Smooth muscle cell (in vitro differentiated cells): ENCODE results near the gene LSG1. TPM values are rescaled to one million over a fixed set of nuclear protein-coding genes. Genes with fewer than 3 reads are reported as not detected.

Experiments used
- DNase-seq: peaks from one replicate; lab custom pipeline; 2025; ENCODE audit not compliant: unreplicated experiment; lab: John Stamatoyannopoulos, UW
- H2AFZ ChIP-seq: fragments of 200-600 bp; sonication (generic); 2 replicates; pipeline ENCODE4 v1.6.0; 2016; ENCODE audit warnings: antibody characterized with exemption, low read depth, mild to moderate bottlenecking
- H3F3A ChIP-seq: fragments of 200-600 bp; sonication (generic); 2 replicates; pipeline ENCODE4 v1.6.0; 2017; ENCODE audit warnings: antibody characterized with exemption, low read depth
- H3K27ac ChIP-seq: fragments of 200-600 bp; sonication (generic); 2 replicates; pipeline ENCODE4 v1.5.1; 2016; ENCODE audit warnings: low read depth, mild to moderate bottlenecking
- H3K27me3 ChIP-seq: fragments of 200-600 bp; sonication (generic); 2 replicates; pipeline ENCODE4 v1.6.1; 2016; ENCODE audit warnings: low read depth, mild to moderate bottlenecking
- H3K36me3 ChIP-seq: fragments of 200-600 bp; sonication (generic); 2 replicates; pipeline ENCODE4 v1.5.1; 2016; ENCODE audit warnings: low read depth
- H3K4me1 ChIP-seq: fragments of 200-600 bp; sonication (generic); 2 replicates; pipeline ENCODE4 v1.5.1; 2016; ENCODE audit warnings: low read depth
- H3K4me2 ChIP-seq: fragments of 200-600 bp; sonication (generic); 2 replicates; pipeline ENCODE4 v1.6.0; 2016; ENCODE audit warnings: mild to moderate bottlenecking
- H3K4me3 ChIP-seq: fragments of 200-600 bp; sonication (generic); 2 replicates; pipeline ENCODE4 v1.5.1; 2016; ENCODE audit warnings: mild to moderate bottlenecking
- H3K79me2 ChIP-seq: fragments of 200-600 bp; sonication (generic); 2 replicates; pipeline ENCODE4 v1.6.0; 2016; ENCODE audit warnings: low read depth, mild to moderate bottlenecking
- H3K9ac ChIP-seq: fragments of 200-600 bp; sonication (generic); 2 replicates; pipeline ENCODE4 v1.6.0; 2016; ENCODE audit warnings: low read depth
- H3K9me3 ChIP-seq: fragments of 200-600 bp; sonication (generic); replicated peaks from 2 replicates; pipeline ENCODE4 v1.5.1; 2016; ENCODE audit warnings: low read depth
- H4K20me1 ChIP-seq: fragments of 200-600 bp; sonication (generic); 2 replicates; pipeline ENCODE4 v1.6.0; 2016; ENCODE audit warnings: low read depth
- CTCF ChIP-seq: fragments of 200-600 bp; sonication (generic); IDR thresholded peaks from 2 replicates; pipeline ENCODE4 v1.5.1; 2017; ENCODE audit warnings: borderline replicate concordance, mild to moderate bottlenecking, antibody characterized with exemption; ENCODE audit not compliant: insufficient read depth, poor library complexity, severe bottlenecking
- WGBS: methylation state at CpG from one replicate; pipeline ENCODE4 v1.1.7; 2016; ENCODE audit warnings: low lambda C conversion rate; 5-methylcytosine and 5-hydroxymethylcytosine counted together
- polyA plus RNA-seq: library from polyadenylated mRNA; unstranded; fragments of >200 nt; fragmentation: Nextera tagmentation; extraction: Ambion mirVana; gene quantifications from 2 replicates; pipeline ENCODE4 v1.2.1, GENCODE V29; 2016
- total RNA-seq: library from RNA; depleted of rRNA; stranded (reverse); fragments of >200 nt; gene quantifications from 2 replicates; pipeline ENCODE4 v1.2.3, GENCODE V29; 2014

LSG1 gene
- total RNA-seq, result 29.0 and 29.1 TPM in 2 replicates
- 14.0 and 19.8 TPM in 2 replicates for polyA plus RNA-seq

DNA sequence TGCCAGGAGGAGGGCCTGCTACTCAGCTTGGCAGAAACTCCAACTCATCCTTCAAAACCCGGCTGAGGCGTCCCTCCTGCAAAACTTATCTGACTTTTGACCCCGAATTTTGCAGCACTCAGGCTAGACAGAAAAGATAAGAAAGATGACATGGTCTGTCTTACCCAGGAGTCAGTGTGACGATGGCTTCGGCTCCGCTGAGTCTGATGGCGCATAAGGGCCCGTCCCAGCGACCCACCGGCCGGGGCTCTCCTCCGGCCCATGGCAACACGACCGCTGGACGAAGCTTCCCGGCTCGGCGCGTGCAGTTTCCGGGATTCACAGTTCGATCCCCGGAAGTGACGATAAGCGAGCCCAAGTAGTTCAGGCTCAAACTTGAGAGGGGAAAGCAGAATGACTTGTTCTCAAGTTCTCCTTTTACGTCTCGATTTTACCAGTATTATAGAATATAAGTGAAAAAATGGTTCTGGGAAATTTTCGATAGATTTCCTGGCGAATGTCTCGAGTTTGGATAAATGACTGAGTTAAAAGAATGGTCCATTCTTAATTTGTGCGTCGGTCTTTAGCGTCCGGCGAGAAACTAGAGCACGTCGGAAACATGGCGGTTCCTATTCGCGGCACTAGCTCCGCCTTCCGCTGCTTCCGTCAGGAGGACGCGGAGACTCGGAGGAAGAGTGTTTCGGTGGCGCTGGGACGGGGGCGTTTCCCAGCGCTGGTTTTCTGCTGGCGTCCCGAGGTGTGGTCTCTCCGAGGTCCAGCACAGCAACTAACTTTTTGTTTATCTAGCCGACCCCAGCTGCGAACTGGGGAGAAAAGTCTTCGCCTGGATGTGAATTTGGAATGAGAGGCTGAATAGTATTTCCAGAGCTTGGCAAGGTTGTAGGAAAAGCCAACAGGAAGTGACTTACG lies at the start of gene LSG1:
TSS of gene LSG1 (minus strand) at position 292 of the 909 bp plus-strand sequence. CDS start at position 263, 29 bp downstream.
- peaks cover 33% of the 10 kb centered on the region for H3K79me2 ChIP-seq
- H3K27me3 ChIP-seq, result no peaks in the 10 kb centered on the region
- H3K4me1 ChIP-seq, result peaks cover 17% of the 10 kb centered on the region
- H3K4me3 ChIP-seq, result peak within 1 kb of the TSS; percentile 88
- no peaks in the 10 kb centered on the region for H3K9me3 ChIP-seq
- peak; percentile 43 for DNase-seq
- H3K36me3 ChIP-seq, result no peaks in the 10 kb centered on the region
- no peaks in the 10 kb centered on the region for H3F3A ChIP-seq
- H3K9ac ChIP-seq, result peak within 1 kb of the TSS; percentile 98
- H4K20me1 ChIP-seq, result peaks cover 7% of the 10 kb centered on the region
- peak within 1 kb of the TSS; percentile 94 for H3K27ac ChIP-seq
- H2AFZ ChIP-seq, result peak within 1 kb of the TSS; percentile 90
- peak within 1 kb of the TSS; percentile 95 for H3K4me2 ChIP-seq
- no peak for TF ChIP-seq CTCF
- under 1% methylated on average over 57 of the region's 57 CpGs for WGBS

DNA sequence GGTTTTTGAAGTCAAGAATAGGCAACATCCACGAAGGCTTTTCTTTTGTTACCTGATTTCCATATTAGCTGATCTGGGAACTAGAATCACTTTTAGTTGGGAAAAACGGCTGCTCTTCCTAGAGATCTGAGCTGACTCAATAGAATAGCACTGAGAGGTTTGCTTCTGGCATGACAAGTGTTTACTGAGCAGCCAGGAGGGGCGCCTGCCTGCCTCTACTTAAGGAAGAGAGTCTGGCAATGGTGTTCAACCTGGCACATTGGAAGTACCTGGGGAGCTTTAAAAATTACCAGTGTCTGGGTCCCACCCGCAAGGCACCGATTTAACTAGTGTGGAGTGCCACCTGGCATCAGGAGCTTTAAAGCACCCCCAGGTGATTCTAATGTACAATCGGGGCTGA lies 48.1 kb upstream of the LSG1 start:
- no peaks in the 10 kb centered on the region for H3F3A ChIP-seq
- no peaks in the 10 kb centered on the region for H3K36me3 ChIP-seq
- H3K79me2 ChIP-seq, result no peaks in the 10 kb centered on the region
- no peaks in the 10 kb centered on the region for H4K20me1 ChIP-seq
- TF ChIP-seq CTCF, result no peak
- 83% methylated on average over 6 of the region's 6 CpGs for WGBS
- H3K9ac ChIP-seq, result no peak overlapping the region
- H3K27ac ChIP-seq, result no peak overlapping the region
- H3K27me3 ChIP-seq, result no peaks in the 10 kb centered on the region
- no peak for DNase-seq
- no peaks in the 10 kb centered on the region for H3K9me3 ChIP-seq
- H3K4me1 ChIP-seq, result no peaks in the 10 kb centered on the region
- no peak overlapping the region for H3K4me3 ChIP-seq
- H2AFZ ChIP-seq, result no peak overlapping the region
- no peak overlapping the region for H3K4me2 ChIP-seq

GRCh38 chr3:194718079-194718478 lies 46.1 kb upstream of the LSG1 start:
- Histone ChIP-seq H3K36me3 (no peaks in the 10 kb centered on the region), H3F3A (no peaks in the 10 kb centered on the region), H3K27me3 (no peaks in the 10 kb centered on the region), H3K4me2 (no peak overlapping the region), H3K9me3 (no peaks in the 10 kb centered on the region), H3K9ac (no peak overlapping the region), H2AFZ (no peak overlapping the region), H3K4me1 (no peaks in the 10 kb centered on the region), H3K27ac (no peak overlapping the region), H3K79me2 (no peaks in the 10 kb centered on the region), H4K20me1 (no peaks in the 10 kb centered on the region), H3K4me3 (no peak overlapping the region)
- 82% methylated on average over 2 of the region's 2 CpGs for WGBS
- no peak for TF ChIP-seq CTCF
- DNase-seq, result no peak
